ENCODE measurements around the gene MAP3K6.

DNA sequence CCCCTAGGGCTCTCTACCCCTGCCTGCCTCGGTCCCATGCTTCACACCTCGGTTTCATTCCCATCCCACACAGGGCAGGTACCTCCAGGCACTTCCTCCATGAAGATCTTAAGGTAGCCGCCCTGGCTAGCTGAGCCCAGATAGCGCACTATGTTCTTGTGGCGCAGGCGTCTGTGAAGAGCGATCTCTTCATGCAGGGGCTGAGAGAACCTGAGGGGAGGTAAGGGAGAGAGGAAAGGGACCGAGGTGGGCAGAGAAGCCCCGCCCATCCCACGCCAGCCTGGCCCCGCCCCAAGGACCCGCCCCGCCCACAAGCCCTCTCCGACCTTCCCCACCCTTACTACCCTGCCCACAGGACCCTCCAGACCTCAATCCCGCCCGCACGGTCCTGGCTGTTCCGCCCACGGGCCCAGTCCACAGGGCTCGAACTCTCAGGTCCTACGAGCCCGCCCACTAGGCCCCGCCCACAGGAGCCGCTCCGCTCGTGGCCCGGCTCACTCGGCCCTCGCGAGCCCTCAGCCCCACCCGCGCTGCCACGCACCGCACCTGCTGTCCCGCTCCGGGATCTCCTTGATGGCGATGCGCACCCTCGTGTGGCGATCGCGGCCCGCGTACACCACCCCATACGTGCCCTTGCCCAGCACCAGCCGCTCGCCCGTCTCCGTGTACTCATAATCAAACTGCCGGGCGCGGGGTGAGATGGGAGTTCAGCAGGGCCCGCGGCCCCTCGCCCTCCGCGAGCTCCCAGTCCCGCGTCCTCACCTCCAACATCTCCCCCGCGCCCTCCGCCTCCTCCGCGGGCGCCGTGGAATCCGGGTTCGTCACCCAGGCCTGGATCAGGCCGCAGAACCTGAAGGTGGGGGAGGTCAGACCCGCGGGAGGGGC is 6.4 kb downstream of the MAP3K6 start:
- TF ChIP-seq EZH2phosphoT487 (conservative IDR thresholded peaks at IDR 0.05; ENCODE audit: low read length) = no peak
- TF ChIP-seq, protein P1, sequence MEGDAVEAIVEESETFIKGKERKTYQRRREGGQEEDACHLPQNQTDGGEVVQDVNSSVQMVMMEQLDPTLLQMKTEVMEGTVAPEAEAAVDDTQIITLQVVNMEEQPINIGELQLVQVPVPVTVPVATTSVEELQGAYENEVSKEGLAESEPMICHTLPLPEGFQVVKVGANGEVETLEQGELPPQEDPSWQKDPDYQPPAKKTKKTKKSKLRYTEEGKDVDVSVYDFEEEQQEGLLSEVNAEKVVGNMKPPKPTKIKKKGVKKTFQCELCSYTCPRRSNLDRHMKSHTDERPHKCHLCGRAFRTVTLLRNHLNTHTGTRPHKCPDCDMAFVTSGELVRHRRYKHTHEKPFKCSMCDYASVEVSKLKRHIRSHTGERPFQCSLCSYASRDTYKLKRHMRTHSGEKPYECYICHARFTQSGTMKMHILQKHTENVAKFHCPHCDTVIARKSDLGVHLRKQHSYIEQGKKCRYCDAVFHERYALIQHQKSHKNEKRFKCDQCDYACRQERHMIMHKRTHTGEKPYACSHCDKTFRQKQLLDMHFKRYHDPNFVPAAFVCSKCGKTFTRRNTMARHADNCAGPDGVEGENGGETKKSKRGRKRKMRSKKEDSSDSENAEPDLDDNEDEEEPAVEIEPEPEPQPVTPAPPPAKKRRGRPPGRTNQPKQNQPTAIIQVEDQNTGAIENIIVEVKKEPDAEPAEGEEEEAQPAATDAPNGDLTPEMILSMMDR (IDR thresholded peaks at IDR 0.05; ENCODE audit: insufficient read depth, low read length, poor library complexity, severe bottlenecking) = no peak

All from SU-DHL-6 (cell line).